OCI-M2 (cell line): ENCODE measurements around the gene PIEZO1.
"Not testable (repeated sequence)": the region's sequence is repeated elsewhere in the genome, so short reads cannot be mapped to it uniquely, and the experiment has no call there.

Experiments
- DNase-seq: peaks from one replicate; lab custom pipeline; 2025; ENCODE audit not compliant: unreplicated experiment; lab: John Stamatoyannopoulos, UW

The PIEZO1 gene

DNA sequence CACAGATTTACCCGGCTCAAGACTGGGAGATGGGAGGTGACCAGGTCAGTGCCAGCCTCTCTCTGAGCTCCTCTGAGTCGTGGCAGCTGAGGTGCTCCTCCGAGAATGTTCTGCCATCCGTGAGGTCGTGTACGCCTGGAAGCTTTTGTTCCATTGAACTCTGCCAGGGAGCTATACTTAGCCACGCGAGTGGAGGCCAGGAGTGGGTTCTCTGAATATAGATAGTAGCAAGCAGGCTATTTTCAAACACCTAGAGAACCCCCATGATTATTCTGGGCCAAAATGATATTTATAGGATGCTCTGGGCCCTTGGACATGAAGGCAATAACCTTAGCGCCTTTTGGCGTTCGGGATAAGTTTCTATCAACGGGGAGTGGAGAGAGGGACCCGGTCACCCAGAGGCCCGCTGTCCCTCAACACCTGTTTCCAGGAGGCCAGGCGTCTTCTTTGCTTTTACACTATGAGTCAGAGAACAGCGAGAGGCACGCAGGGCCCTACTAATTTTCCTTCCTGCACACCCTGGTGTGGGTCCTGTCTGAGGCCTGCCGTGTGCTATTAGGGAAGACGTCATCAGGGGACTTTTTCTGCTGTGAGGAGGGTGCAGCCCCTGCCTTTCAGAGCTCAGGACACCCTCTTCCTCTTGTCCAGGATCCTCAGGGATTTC lies 111.2 kb downstream of the PIEZO1 start:
- no peak for DNase-seq

DNA sequence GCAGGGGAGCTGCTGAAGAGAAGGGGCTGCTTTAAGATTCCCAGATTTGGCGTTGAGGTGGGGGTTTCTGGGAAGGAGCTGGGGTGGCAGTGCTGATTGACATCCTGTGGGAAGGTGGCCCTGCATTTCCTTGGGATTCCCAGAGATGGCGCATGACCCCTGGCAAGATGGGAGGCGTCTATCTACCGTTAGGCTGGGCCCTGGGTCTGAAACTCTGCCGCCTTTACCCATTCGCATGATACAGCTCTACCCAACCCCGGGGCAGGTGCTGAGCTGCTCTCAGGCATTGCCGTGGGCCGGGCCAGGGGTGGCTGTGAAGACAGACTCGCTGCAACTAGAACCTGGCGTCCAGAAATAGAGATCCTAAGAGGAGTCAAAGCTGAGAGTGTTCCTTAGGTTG lies 112.2 kb downstream of the PIEZO1 start:
- no peak for DNase-seq

DNA sequence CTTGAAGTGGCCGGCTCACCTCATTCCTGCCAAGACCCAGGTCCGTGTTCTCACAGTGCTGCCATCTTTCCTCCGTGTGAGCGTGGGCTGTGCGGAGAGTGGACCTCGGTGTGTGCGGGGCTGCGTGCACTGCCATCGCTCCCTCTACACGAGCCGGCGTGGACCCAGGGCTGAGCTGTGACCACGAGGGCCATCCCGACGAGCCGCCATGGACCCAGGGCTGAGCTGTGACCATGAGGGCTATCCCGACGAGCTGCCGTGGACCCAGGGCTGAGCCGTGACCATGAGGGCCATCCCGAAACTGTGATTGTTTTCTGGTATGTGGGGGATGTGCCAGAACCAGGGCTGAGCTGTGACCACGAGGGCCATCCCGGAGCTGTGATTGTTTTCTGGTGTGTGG lies 113.2 kb downstream of the PIEZO1 start:
- DNase-seq = no peak

DNA sequence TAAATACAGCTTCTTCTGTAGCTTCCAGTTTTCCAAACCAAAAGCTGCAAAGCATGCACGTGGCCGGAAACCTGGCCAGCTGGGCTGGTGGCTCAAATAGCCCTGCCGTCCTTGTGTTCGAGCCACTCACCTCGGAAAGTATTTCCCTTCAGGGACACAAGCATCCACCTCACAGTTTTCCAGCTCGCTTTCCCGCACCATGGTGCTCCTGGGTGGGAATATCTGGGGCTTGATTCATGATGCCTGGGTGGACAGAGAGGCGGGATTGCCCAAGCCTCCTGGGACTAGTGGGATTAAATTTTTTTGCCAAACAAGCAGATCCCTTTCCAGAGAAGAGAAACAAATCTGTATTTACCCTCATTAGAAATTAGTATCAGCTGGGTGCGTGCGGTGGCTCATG lies 115.0 kb downstream of the PIEZO1 start:
- no peak for DNase-seq

DNA sequence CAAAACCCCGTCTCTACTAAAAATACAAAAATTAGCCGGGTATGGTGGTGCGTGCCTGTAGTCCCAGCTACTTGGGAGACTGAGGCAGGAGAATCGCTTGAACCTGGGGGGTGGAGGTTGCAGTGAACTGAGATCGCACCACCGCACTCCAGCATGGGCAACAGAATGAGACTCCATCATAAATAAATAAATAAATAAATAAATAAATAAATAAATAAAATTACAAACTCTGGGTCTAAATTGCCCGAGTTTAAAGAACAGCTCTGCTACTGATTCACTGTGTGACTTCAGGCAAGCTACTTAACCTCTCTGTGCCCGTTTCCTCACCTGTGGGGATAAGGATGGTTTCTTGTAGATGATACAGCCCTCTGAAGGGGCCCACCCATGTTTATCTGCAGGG lies 115.5 kb downstream of the PIEZO1 start:
- DNase-seq = not testable (repeated sequence)

DNA sequence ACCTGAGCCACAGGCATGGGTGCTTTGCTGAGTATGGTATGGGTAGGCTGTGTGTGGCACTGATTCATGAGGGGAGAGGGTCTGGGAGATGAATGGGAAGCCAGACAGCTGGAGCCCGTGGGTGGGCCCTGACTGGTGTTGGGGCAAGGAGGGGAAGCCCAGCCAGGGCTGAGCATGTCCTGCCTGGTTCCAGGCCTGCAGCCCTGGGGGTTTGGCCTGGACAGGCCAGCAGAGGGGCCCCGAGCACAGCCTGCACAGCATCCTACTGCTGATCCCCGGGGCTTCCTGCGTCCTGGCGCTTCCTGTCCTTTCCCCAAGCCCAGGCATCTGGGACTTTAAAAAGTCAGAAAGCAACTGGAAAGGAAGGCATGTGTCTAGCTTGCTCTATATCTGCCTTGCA lies 117.6 kb downstream of the PIEZO1 start:
- no peak for DNase-seq

DNA sequence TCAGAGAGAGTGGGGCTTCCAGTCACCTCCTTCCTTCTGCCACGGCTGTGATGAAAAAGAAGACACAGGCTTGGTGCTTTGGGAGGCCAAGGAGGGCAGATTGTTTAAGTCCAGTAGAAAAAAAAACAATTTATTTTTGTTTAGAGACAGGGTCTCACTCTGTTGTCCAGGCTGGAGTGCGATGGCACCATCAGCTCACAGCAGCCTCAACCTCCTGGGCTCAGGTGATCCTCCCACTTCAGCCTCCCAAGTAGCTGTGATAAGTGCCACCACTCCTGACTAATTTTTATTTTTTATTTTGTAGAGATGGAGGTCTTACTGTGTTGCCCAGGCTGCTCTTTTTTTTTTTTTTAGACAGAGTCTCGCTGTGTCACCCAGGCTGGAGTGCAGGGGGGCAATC lies 119.5 kb downstream of the PIEZO1 start:
- no peak for DNase-seq
